ENCODE data around the gene SLC24A3.
A peak's percentile ranks its signal among the peaks of the same experiment; 100 is the strongest.

SLC24A3 gene

GRCh38 chr20:19546648-19547047 lies 334.2 kb downstream of the SLC24A3 start:
- no peak overlapping the region for H3K4me3 ChIP-seq (replicated peaks in 1 of 2; ENCODE audit: low read depth in 2 of 2, low read length in 2 of 2)
- no peak for TF ChIP-seq CTCF (IDR thresholded peaks at IDR 0.05; ENCODE audit: low read depth, low read length)
- no peak for DNase-seq (ENCODE audit: low read depth in 2 of 2)

GRCh38 chr20:19547547-19547946 lies 335.1 kb downstream of the SLC24A3 start:
- H3K4me3 ChIP-seq (replicated peaks in 1 of 2; ENCODE audit: low read depth in 2 of 2, low read length in 2 of 2) = no peak overlapping the region
- no peak for TF ChIP-seq CTCF (IDR thresholded peaks at IDR 0.05; ENCODE audit: low read depth, low read length)
- no peak for DNase-seq (ENCODE audit: low read depth in 2 of 2)

GRCh38 chr20:19549896-19550295 lies 337.5 kb downstream of the SLC24A3 start:
- TF ChIP-seq CTCF (IDR thresholded peaks at IDR 0.05; ENCODE audit: low read depth, low read length) = no peak
- no peak for DNase-seq (ENCODE audit: low read depth in 2 of 2)

GRCh38 chr20:19552221-19553180 lies 340.1 kb downstream of the SLC24A3 start:
- H3K4me3 ChIP-seq (replicated peaks in 1 of 2; ENCODE audit: low read depth in 2 of 2, low read length in 2 of 2) = no peak overlapping the region
- no peak for TF ChIP-seq CTCF (IDR thresholded peaks at IDR 0.05; ENCODE audit: low read depth, low read length)
- DNase-seq (ENCODE audit: low read depth in 2 of 2) = peak; percentile 15 to 18

More at GRCh38 chr20:19549896-19550295, 337.5 kb downstream of the SLC24A3 start:
- H3K4me3 ChIP-seq (replicated peaks in 1 of 2; ENCODE audit: low read depth in 2 of 2, low read length in 2 of 2) = no peak overlapping the region

- H3K4me3 ChIP-seq (replicated peaks in 1 of 2; ENCODE audit: low read depth in 2 of 2, low read length in 2 of 2) = no peak overlapping the region
- no peak for TF ChIP-seq CTCF (IDR thresholded peaks at IDR 0.05; ENCODE audit: low read depth, low read length)
- no peak for DNase-seq (ENCODE audit: low read depth in 2 of 2)
Measured at GRCh38 chr20:19554666-19555065, 342.2 kb downstream of the SLC24A3 start.

GRCh38 chr20:19555726-19556125 lies 343.3 kb downstream of the SLC24A3 start:
- no peak for TF ChIP-seq CTCF (IDR thresholded peaks at IDR 0.05; ENCODE audit: low read depth, low read length)

More at GRCh38 chr20:19555726-19556125, 343.3 kb downstream of the SLC24A3 start:
- DNase-seq (ENCODE audit: low read depth in 2 of 2) = no peak
- H3K4me3 ChIP-seq (replicated peaks in 1 of 2; ENCODE audit: low read depth in 2 of 2, low read length in 2 of 2) = no peak overlapping the region

Data from cardiac fibroblast (primary cell).